CD14-positive monocyte (primary cell): ENCODE data around the gene BCAP31. TPM values are rescaled to one million over a fixed set of nuclear protein-coding genes. Genes with fewer than 3 reads are reported as not detected.
"Not testable (repeated sequence)": the region's sequence is repeated elsewhere in the genome, so short reads cannot be mapped to it uniquely, and the experiment has no call there.

ENCODE experiments used
- DNase-seq, 3 donors: peaks; one replicate each; pipeline ENCODE4 v3.0.0-alpha.2; 2011 to 2022
- H2AFZ ChIP-seq: 2 replicates; pipeline ENCODE4 v1.6.0; 2012; ENCODE audit warnings: mild to moderate bottlenecking, low read depth, low read length, inconsistent platforms; ENCODE audit not compliant: insufficient read depth, poor library complexity, severe bottlenecking
- H3K27ac ChIP-seq, 2 donors: 1 replicate in 1 of 2; 2 replicates in 1 of 2; pipeline ENCODE4 v1.5.1; 2012 to 2013; ENCODE audit warnings: low read length in 2 of 2, control low read depth in 1 of 2, inconsistent platforms in 1 of 2, low read depth in 1 of 2, mild to moderate bottlenecking in 1 of 2
- H3K27me3 ChIP-seq, 2 donors: one replicate each; pipeline versions ENCODE4 v1.6.0 to v1.6.1; 2011 to 2013; ENCODE audit warnings: low read length in 2 of 2; ENCODE audit not compliant: control insufficient read depth in 2 of 2, insufficient read depth in 2 of 2
- H3K36me3 ChIP-seq, 2 donors: replicated peaks in 1 of 2; 1 replicate in 1 of 2; 2 replicates in 1 of 2; pipeline versions ENCODE4 v1.5.1 to v1.6.1; 2012 to 2013; ENCODE audit warnings: low read length in 2 of 2, control low read depth in 1 of 2, inconsistent platforms in 1 of 2, mild to moderate bottlenecking in 1 of 2; ENCODE audit not compliant: insufficient read depth in 2 of 2, control insufficient read depth in 1 of 2
- H3K4me1 ChIP-seq, 2 donors: 1 replicate in 1 of 2; 2 replicates in 1 of 2; pipeline versions ENCODE4 v1.5.1 to v1.6.1; 2012 to 2013; ENCODE audit warnings: low read length in 2 of 2, control low read depth in 1 of 2, inconsistent platforms in 1 of 2, mild to moderate bottlenecking in 1 of 2, moderate library complexity in 1 of 2; ENCODE audit not compliant: insufficient read depth in 2 of 2, control insufficient read depth in 1 of 2
- H3K4me2 ChIP-seq: replicated peaks from 2 replicates; pipeline ENCODE3; 2012; ENCODE audit warnings: low read length, moderate library complexity, mild to moderate bottlenecking; ENCODE audit not compliant: poor library complexity, severe bottlenecking; ENCODE audit errors: extremely low read depth
- H3K4me3 ChIP-seq, 3 experiments: fragments of 200-600 bp in 1 of 3; sonication (generic) in 1 of 3; replicated peaks in 1 of 3; 1 replicate in 2 of 3; 2 replicates in 1 of 3; pipeline ENCODE4 v1.5.1; 2011 to 2013; ENCODE audit warnings: low read length in 3 of 3, mild to moderate bottlenecking in 3 of 3, control low read depth in 2 of 3, low read depth in 2 of 3, inconsistent platforms in 1 of 3, moderate library complexity in 1 of 3
- H3K79me2 ChIP-seq: 2 replicates; pipeline ENCODE4 v1.6.0; 2012; ENCODE audit warnings: mild to moderate bottlenecking, control low read depth, inconsistent platforms, low read length, moderate library complexity; ENCODE audit not compliant: insufficient read depth
- H3K9ac ChIP-seq: 2 replicates; pipeline ENCODE4 v1.6.0; 2017; ENCODE audit warnings: low read length, mild to moderate bottlenecking; ENCODE audit not compliant: insufficient read depth, poor library complexity, severe bottlenecking
- H3K9me3 ChIP-seq, 2 donors: replicated peaks in 1 of 2; 1 replicate in 1 of 2; 2 replicates in 1 of 2; pipeline versions ENCODE4 v1.5.1 to v1.6.1; 2012 to 2013; ENCODE audit warnings: low read length in 2 of 2, control low read depth in 1 of 2; ENCODE audit not compliant: control insufficient read depth in 1 of 2, insufficient read depth in 1 of 2
- H4K20me1 ChIP-seq: 2 replicates; pipeline ENCODE4 v1.6.0; 2012; ENCODE audit warnings: mild to moderate bottlenecking, low read length, control low read depth, moderate library complexity; ENCODE audit not compliant: insufficient read depth
- H3K27ac Mint-ChIP-seq, 7 donors: one replicate each; pipeline ENCODE4 v1.8.0; 2020; ENCODE audit warnings: mild to moderate bottlenecking in 7 of 7, mixed read lengths in 7 of 7, moderate library complexity in 6 of 7, inconsistent platforms in 2 of 7
- H3K27me3 Mint-ChIP-seq, 3 donors: one replicate each; pipeline ENCODE4 v1.8.0; 2021 to 2022; ENCODE audit warnings: low read depth in 3 of 3, mild to moderate bottlenecking in 3 of 3, mixed read lengths in 3 of 3, moderate library complexity in 3 of 3, inconsistent platforms in 1 of 3
- H3K36me3 Mint-ChIP-seq, 2 donors: one replicate each; pipeline ENCODE4 v1.8.0; 2020; ENCODE audit warnings: mixed read lengths in 2 of 2, inconsistent platforms in 1 of 2, mild to moderate bottlenecking in 1 of 2
- H3K4me1 Mint-ChIP-seq: one replicate; pipeline ENCODE4 v1.8.0; 2020; ENCODE audit warnings: mild to moderate bottlenecking, mixed read lengths
- H3K4me3 Mint-ChIP-seq, 2 donors: one replicate each; pipeline ENCODE4 v1.8.0; 2020; ENCODE audit warnings: mild to moderate bottlenecking in 2 of 2, mixed read lengths in 2 of 2, moderate library complexity in 1 of 2
- H3K9me3 Mint-ChIP-seq, 7 donors: one replicate each; pipeline ENCODE4 v1.8.0; 2020 to 2022; ENCODE audit warnings: mixed read lengths in 7 of 7, mild to moderate bottlenecking in 6 of 7, moderate library complexity in 6 of 7, inconsistent platforms in 2 of 7
- CTCF ChIP-seq: fragments of 200-600 bp; IDR thresholded peaks from one replicate; pipeline ENCODE4 v1.8.0; 2022; ENCODE audit warnings: antibody characterized with exemption, mild to moderate bottlenecking
- whole genome bisulfite sequencing: methylation state at CpG from one replicate; pipeline ENCODE4 v1.1.5; 2013; ENCODE audit warnings: missing lambda C conversion rate; ENCODE audit not compliant: insufficient coverage; 5-methylcytosine and 5-hydroxymethylcytosine counted together
- intact Hi-C, 2 donors: fragments of 100-400 bp; cut with micrococcal nuclease; formaldehyde crosslinking; loops; one replicate each; pipeline versions ENCODE4 v1.15.0 to v1.15.1; 2023
- polyA plus RNA-seq, 3 donors: library from polyadenylated mRNA; depleted of rRNA in 1 of 3; unstranded in 2 of 3; stranded (reverse) in 1 of 3; fragments of 300-500 nt in 2 of 3; fragments of >200 nt in 1 of 3; fragmentation: Illumina TruSeq in 2 of 3; gene quantifications; 1 replicate in 2 of 3; 2 replicates in 1 of 3; pipeline ENCODE4 v1.2.3, GENCODE V29; 2012 to 2021

Gene BCAP31
- polyA plus RNA-seq, 3 donors: 139 to 294 (median 288) TPM

GRCh38 chrX:153742111-153742510, 17.9 kb upstream of the BCAP31 start:
- H3K36me3 Mint-ChIP-seq: peaks cover 16 to 54% of the 10 kb centered on the region in 2 donors
- H3K9me3 ChIP-seq, H3K27ac ChIP-seq, H4K20me1 ChIP-seq, H3K4me3 Mint-ChIP-seq, DNase-seq, H3K9me3 Mint-ChIP-seq, H3K4me3 ChIP-seq, H3K79me2 ChIP-seq, H3K27ac Mint-ChIP-seq, intact Hi-C loops, H3K9ac ChIP-seq, H2AFZ ChIP-seq, H3K4me2 ChIP-seq, H3K27me3 ChIP-seq: not testable (repeated sequence)
- peaks cover 0 to 24% (median 19%) of the 10 kb centered on the region in 3 donors for H3K27me3 Mint-ChIP-seq
- 97% methylated on average over 11 of the region's 14 CpGs for WGBS
- H3K36me3 ChIP-seq: peaks cover 27 to 36% of the 10 kb centered on the region in 2 donors
- peaks cover 12% of the 10 kb centered on the region for H3K4me1 Mint-ChIP-seq
- H3K4me1 ChIP-seq: peaks cover 5 to 11% of the 10 kb centered on the region in 2 donors

GRCh38 chrX:153741446-153741845, 17.3 kb upstream of the BCAP31 start:
- no peak for TF ChIP-seq CTCF
- intact Hi-C loops: no loop called here
- Histone ChIP-seq H3K4me3 (no peak overlapping the region), H3K79me2 (no peaks in the 10 kb centered on the region), H3K4me1 (peaks cover 5 to 11% of the 10 kb centered on the region in 2 donors), H3K36me3 (peaks cover 34 to 43% of the 10 kb centered on the region in 2 donors), H3K27ac (no peak overlapping the region), H3K27me3 (no peaks in the 10 kb centered on the region), H3K4me2 (no peak overlapping the region), H3K9me3 (no peaks in the 10 kb centered on the region), H3K9ac (no peak overlapping the region), H2AFZ (no peak overlapping the region), H4K20me1 (peaks cover 12% of the 10 kb centered on the region)
- Mint-ChIP-seq H3K27ac (no peak overlapping the region), H3K27me3 (peaks cover 0 to 20% (median 16%) of the 10 kb centered on the region in 3 donors), H3K4me3 (no peak overlapping the region), H3K4me1 (peaks cover 12% of the 10 kb centered on the region), H3K36me3 (peaks cover 23 to 61% of the 10 kb centered on the region in 2 donors), H3K9me3 (peaks cover 0 to 5% (median 0%) of the 10 kb centered on the region in 7 donors)
- 83% methylated on average over 9 of the region's 14 CpGs for WGBS
- no peak for DNase-seq
